Breast epithelium (tissue), 3 donors: Measurements from ENCODE around the gene PRKCE.

Source experiments
- CTCF ChIP-seq, 3 donors: fragments of 450-650 bp; IDR thresholded peaks; one replicate each; pipeline ENCODE4 v1.5.1; 2016 to 2017; ENCODE audit warnings: antibody characterized with exemption in 3 of 3, mild to moderate bottlenecking in 3 of 3, moderate library complexity in 3 of 3
- POLR2A ChIP-seq: fragments of 450-650 bp; IDR thresholded peaks from one replicate; pipeline ENCODE4 v1.6.1; 2016; ENCODE audit warnings: antibody characterized with exemption, mild to moderate bottlenecking, moderate library complexity
- POLR2AphosphoS5 ChIP-seq, 3 donors: sonication (generic); formaldehyde crosslinking; IDR thresholded peaks; one replicate each; pipeline ENCODE4 v1.6.1; 2017; ENCODE audit warnings: antibody characterized with exemption in 3 of 3

- TF ChIP-seq CTCF (IDR thresholded peaks at IDR 0.05) (no peak), POLR2A (no peak), POLR2AphosphoS5 (IDR thresholded peaks at IDR 0.05) (no peak)
Observed at GRCh38 chr2:45844796-45845457, 193.5 kb downstream of the PRKCE start.
